Subcutaneous adipose tissue (tissue), 4 donors: ENCODE data around the gene DAGLB. TPM values are rescaled to one million over a fixed set of nuclear protein-coding genes. Genes with fewer than 3 reads are reported as not detected.

ENCODE experiments used
- total RNA-seq, 4 donors: library from RNA; depleted of rRNA; stranded (reverse); fragments of >200 nt; gene quantifications; one replicate each; pipeline ENCODE4 v1.1.0, GENCODE V29; 2016
- TF ChIP-seq, protein P1 (sequence below): fragments of 450-650 bp; IDR thresholded peaks from one replicate; pipeline ENCODE4 v1.5.1; 2016; ENCODE audit warnings: low read depth, mild to moderate bottlenecking, control low read depth, antibody characterized with exemption, moderate library complexity

The DAGLB gene
- total RNA-seq, 4 donors from 2014 or later = 7.8 to 22.3 (median 16.3) TPM

DNA sequence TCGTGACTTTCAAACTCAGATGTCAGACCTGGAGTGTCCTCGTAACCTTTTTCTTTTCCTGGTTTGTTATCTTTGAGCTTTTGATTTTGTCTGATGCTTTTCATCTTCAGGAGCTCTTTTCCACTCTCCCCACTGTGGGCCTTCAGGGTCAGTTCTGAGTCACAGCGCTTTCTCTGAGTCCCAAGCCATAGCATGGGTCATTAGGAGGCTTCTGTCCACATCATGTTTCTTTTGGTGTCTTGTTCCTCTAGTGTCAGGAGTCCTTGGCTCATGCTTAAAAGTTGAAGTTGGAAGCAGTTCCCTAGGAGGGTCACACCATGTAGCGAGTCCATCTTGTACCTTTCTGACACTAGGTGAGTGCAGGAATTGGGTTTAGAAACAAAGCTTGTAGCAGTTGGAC, 40.3 kb downstream of the DAGLB start:
- TF ChIP-seq, protein P1, sequence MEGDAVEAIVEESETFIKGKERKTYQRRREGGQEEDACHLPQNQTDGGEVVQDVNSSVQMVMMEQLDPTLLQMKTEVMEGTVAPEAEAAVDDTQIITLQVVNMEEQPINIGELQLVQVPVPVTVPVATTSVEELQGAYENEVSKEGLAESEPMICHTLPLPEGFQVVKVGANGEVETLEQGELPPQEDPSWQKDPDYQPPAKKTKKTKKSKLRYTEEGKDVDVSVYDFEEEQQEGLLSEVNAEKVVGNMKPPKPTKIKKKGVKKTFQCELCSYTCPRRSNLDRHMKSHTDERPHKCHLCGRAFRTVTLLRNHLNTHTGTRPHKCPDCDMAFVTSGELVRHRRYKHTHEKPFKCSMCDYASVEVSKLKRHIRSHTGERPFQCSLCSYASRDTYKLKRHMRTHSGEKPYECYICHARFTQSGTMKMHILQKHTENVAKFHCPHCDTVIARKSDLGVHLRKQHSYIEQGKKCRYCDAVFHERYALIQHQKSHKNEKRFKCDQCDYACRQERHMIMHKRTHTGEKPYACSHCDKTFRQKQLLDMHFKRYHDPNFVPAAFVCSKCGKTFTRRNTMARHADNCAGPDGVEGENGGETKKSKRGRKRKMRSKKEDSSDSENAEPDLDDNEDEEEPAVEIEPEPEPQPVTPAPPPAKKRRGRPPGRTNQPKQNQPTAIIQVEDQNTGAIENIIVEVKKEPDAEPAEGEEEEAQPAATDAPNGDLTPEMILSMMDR = no peak

DNA sequence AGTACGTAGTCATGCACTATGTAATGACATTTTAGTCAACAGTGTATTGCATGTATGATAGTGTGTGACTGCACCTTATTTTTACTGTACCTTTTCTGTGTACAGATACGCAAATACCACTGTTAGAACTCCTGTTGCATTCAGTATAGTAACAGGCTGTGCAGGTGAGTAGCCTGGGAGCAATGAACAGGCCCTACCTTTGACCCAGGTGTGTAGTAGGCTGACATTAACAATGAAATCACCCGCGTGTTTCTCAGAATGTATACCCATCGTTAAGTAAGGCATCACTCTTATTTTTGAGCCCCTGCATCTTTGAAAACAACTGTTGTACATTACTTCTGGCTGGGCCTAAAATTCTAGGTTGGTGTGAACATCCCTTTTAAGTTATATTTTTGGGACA, 41.6 kb downstream of the DAGLB start:
- TF ChIP-seq, protein P1 = no peak

- TF ChIP-seq, protein P1 = no peak
Observed at GRCh38 chr7:6403907-6404306, 43.8 kb downstream of the DAGLB start.

DNA sequence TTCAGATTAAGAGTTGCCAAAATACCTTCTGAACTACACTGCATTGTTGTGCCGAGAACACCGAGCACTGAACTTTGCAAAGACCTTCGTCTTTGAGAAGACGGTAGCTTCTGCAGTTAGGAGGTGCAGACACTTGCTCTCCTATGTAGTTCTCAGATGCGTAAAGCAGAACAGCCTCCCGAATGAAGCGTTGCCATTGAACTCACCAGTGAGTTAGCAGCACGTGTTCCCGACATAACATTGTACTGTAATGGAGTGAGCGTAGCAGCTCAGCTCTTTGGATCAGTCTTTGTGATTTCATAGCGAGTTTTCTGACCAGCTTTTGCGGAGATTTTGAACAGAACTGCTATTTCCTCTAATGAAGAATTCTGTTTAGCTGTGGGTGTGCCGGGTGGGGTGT, 45.0 kb downstream of the DAGLB start:
- TF ChIP-seq, protein P1 = no peak

DNA sequence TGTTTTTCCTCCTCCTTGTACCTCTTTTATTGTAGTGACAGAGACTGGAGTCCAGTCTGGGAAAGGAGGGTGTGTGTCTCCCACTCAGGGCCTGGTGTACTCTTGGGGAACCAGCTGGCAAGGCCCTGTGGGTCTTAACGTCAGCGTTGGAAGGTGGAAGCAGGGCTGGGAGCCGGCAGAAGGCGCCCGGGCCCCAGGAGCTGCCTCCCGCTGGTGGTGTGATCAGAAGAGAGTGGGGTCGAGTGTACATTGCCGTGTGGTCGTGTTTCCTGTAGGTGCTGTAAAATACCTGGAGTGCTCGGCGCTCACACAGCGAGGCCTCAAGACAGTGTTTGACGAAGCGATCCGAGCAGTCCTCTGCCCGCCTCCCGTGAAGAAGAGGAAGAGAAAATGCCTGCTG, 45.7 kb downstream of the DAGLB start:
- TF ChIP-seq, protein P1 = no peak

DNA sequence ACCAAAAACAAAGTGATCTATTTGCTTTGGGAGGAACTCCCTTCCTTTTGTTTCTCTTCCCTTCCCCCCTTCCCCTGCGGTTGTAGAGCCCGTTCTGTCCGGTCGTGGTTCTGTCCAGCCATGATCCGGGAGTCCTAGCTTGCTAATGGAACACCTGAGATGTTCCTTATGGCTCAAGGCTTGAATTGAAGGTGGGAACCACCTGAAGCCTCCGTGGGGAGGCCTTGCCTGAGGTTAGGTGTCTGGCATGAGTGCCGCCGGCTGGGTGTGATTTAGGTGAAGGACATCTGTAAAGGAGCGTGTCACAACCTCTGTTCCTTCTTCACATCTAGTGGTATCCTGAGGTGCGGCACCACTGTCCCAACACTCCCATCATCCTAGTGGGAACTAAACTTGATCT, 46.2 kb downstream of the DAGLB start:
- TF ChIP-seq, protein P1 = no peak

GRCh38 chr7:6399351-6399750, 48.4 kb downstream of the DAGLB start:
- TF ChIP-seq, protein P1 = no peak

- TF ChIP-seq, protein P1 = no peak
Observed at GRCh38 chr7:6398943-6399342, 48.8 kb downstream of the DAGLB start.
